ENCODE measurements around the gene RAPSN. TPM values are rescaled to one million over a fixed set of nuclear protein-coding genes. Genes with fewer than 3 reads are reported as not detected.
"Not testable (repeated sequence)": the region's sequence is repeated elsewhere in the genome, so short reads cannot be mapped to it uniquely, and the experiment has no call there.

Gene RAPSN
- total RNA-seq, 1 experiment from 2014 or later = not detected

GRCh38 chr11:47454258-47454671 is 5.3 kb upstream of the RAPSN start:
- H3F3A ChIP-seq (ENCODE audit: low read length, unreplicated experiment); H3K9ac ChIP-seq (ENCODE audit: low read length); H3K4me1 ChIP-seq (ENCODE audit: insufficient read depth, low read length); H3K4me2 ChIP-seq (ENCODE audit: low read length); H2AFZ ChIP-seq (ENCODE audit: low read length); H4K20me1 ChIP-seq (ENCODE audit: low read length); H3K27me3 ChIP-seq (ENCODE audit: low read length); H3K27ac ChIP-seq (ENCODE audit: low read length); H3K9me3 ChIP-seq (ENCODE audit: low read length); H3K79me2 ChIP-seq (ENCODE audit: low read length); H3K36me3 ChIP-seq (ENCODE audit: low read depth, low read length); H3K4me3 ChIP-seq (ENCODE audit: low read length); H3K9me2 ChIP-seq (replicated peaks; ENCODE audit: low read length); BruUV-seq (replicated peaks): not testable (repeated sequence)
- ChIA-PET CTCF (interaction anchor here (0.6 kb wide), 14 partner anchors 20 to 1537 kb away, joined by 4 to 9 read pairs (median 5); partner anchors contain the start of gene PEX16), POLR2A (ENCODE audit: unreplicated experiment) (interaction anchor here (0.6 kb wide), 1 partner anchor 478 kb away, joined by 11 read pairs; no protein-coding TSS in a partner anchor)
- intact Hi-C loops (cut with micrococcal nuclease) = loop anchor here (1.0 to 2.0 kb wide), 2 partner anchors 45 to 80 kb away; partner anchors contain the start of gene SLC39A13
- ATAC-seq (peak; percentile 86), DNase-seq (peak; percentile 78)
- TF ChIP-seq, protein P1, sequence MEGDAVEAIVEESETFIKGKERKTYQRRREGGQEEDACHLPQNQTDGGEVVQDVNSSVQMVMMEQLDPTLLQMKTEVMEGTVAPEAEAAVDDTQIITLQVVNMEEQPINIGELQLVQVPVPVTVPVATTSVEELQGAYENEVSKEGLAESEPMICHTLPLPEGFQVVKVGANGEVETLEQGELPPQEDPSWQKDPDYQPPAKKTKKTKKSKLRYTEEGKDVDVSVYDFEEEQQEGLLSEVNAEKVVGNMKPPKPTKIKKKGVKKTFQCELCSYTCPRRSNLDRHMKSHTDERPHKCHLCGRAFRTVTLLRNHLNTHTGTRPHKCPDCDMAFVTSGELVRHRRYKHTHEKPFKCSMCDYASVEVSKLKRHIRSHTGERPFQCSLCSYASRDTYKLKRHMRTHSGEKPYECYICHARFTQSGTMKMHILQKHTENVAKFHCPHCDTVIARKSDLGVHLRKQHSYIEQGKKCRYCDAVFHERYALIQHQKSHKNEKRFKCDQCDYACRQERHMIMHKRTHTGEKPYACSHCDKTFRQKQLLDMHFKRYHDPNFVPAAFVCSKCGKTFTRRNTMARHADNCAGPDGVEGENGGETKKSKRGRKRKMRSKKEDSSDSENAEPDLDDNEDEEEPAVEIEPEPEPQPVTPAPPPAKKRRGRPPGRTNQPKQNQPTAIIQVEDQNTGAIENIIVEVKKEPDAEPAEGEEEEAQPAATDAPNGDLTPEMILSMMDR (conservative IDR thresholded peaks at IDR 0.05; ENCODE audit: low read depth, low read length) = peak; percentile 78

DNA sequence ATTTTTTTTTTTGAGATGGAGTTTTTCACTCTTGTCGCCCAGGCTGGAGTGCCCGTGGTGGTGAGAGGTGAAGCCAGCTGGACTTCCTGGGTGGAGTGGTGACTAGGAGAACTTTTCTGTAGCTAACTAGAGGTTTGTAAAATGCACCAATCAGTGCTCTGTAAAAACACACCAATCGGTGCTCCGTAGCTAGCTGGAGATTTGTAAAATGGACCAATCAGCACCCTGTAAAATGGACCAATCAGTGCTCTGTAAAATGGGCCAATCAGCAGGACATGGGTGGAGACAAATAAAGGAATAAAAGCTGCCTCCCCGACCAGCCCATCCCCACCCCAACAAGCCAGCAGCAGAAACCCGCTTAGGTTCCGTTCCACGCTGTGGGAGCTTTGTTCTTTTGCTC is 4.4 kb upstream of the RAPSN start:
- CTCF ChIA-PET = no interaction called here
- POLR2A ChIA-PET (ENCODE audit: unreplicated experiment) = no interaction called here
- H3K9me3 ChIP-seq (ENCODE audit: low read length) = no peaks in the 10 kb centered on the region
- no peak for DNase-seq
- H3K4me2 ChIP-seq (ENCODE audit: low read length) = no peak overlapping the region
- no peaks in the 10 kb centered on the region for H3F3A ChIP-seq (ENCODE audit: low read length, unreplicated experiment)
- H3K36me3 ChIP-seq (ENCODE audit: low read depth, low read length) = no peaks in the 10 kb centered on the region; the same call in 1 of the 2 replicates
- intact Hi-C loops (cut with micrococcal nuclease) = no loop called here
- BruUV-seq (replicated peaks) = no TSS peak
- H2AFZ ChIP-seq (ENCODE audit: low read length) = no peak overlapping the region
- H3K4me3 ChIP-seq (ENCODE audit: low read length) = no peak overlapping the region
- ATAC-seq = no peak
- H3K79me2 ChIP-seq (ENCODE audit: low read length) = no peaks in the 10 kb centered on the region
- no peak overlapping the region for H3K27ac ChIP-seq (ENCODE audit: low read length)
- no peaks in the 10 kb centered on the region for H4K20me1 ChIP-seq (ENCODE audit: low read length)
- TF ChIP-seq EZH2 (IDR thresholded peaks at IDR 0.05; ENCODE audit: low read length, unreplicated experiment) (no peak), EZH2phosphoT487 (IDR thresholded peaks at IDR 0.05; ENCODE audit: borderline replicate concordance, low read length) (no peak)
- TF ChIP-seq, protein P1 (conservative IDR thresholded peaks at IDR 0.05; ENCODE audit: low read depth, low read length) = no peak
- no peaks in the 10 kb centered on the region for H3K27me3 ChIP-seq (ENCODE audit: low read length)
- H3K4me1 ChIP-seq (ENCODE audit: insufficient read depth, low read length) = no peaks in the 10 kb centered on the region
- H3K9me2 ChIP-seq (replicated peaks; ENCODE audit: low read length) = no peaks in the 10 kb centered on the region
- H3K9ac ChIP-seq (ENCODE audit: low read length) = no peak overlapping the region

- no peaks in the 10 kb centered on the region for H3K79me2 ChIP-seq (ENCODE audit: low read length)
- TF ChIP-seq EZH2phosphoT487 (IDR thresholded peaks at IDR 0.05; ENCODE audit: borderline replicate concordance, low read length) (no peak), EZH2 (IDR thresholded peaks at IDR 0.05; ENCODE audit: low read length, unreplicated experiment) (no peak)
- TF ChIP-seq, protein P1 (conservative IDR thresholded peaks at IDR 0.05; ENCODE audit: low read depth, low read length) = no peak
- POLR2A ChIA-PET (ENCODE audit: unreplicated experiment) = no interaction called here
- H3K4me1 ChIP-seq (ENCODE audit: insufficient read depth, low read length) = no peaks in the 10 kb centered on the region
- H3K9ac ChIP-seq (ENCODE audit: low read length) = no peak overlapping the region
- intact Hi-C loops (cut with micrococcal nuclease) = no loop called here
- H3K27ac ChIP-seq (ENCODE audit: low read length) = no peak overlapping the region
- H3K4me3 ChIP-seq (ENCODE audit: low read length) = no peak overlapping the region
- no peak overlapping the region for H2AFZ ChIP-seq (ENCODE audit: low read length)
- H3K4me2 ChIP-seq (ENCODE audit: low read length) = no peak overlapping the region
- no peak for ATAC-seq
- no peaks in the 10 kb centered on the region for H3K27me3 ChIP-seq (ENCODE audit: low read length)
- H3K36me3 ChIP-seq (ENCODE audit: low read depth, low read length) = no peaks in the 10 kb centered on the region; the same call in 1 of the 2 replicates
- no TSS peak for BruUV-seq (replicated peaks)
- H3K9me2 ChIP-seq (replicated peaks; ENCODE audit: low read length) = no peaks in the 10 kb centered on the region
- CTCF ChIA-PET = no interaction called here
- no peaks in the 10 kb centered on the region for H3F3A ChIP-seq (ENCODE audit: low read length, unreplicated experiment)
- DNase-seq = no peak
- no peaks in the 10 kb centered on the region for H3K9me3 ChIP-seq (ENCODE audit: low read length)
- H4K20me1 ChIP-seq (ENCODE audit: low read length) = no peaks in the 10 kb centered on the region
Observed at GRCh38 chr11:47451990-47452389, 3.1 kb upstream of the RAPSN start.
